HEK293T (cell line): ENCODE measurements around the gene CNPY3.
"Not testable (repeated sequence)": the region's sequence is repeated elsewhere in the genome, so short reads cannot be mapped to it uniquely, and the experiment has no call there.

Experiments used
- CTCF ChIA-PET: fragments of 350-600 bp; formaldehyde crosslinking; extraction: SDS; loops from one replicate; lab custom pipeline; 2021; ENCODE audit warnings: antibody characterized with exemption, inconsistent platforms; lab: Yijun Ruan, JAX
- POLR2A ChIA-PET: fragments of 350-600 bp; formaldehyde crosslinking; extraction: SDS; loops from one replicate; lab custom pipeline; 2020; ENCODE audit warnings: antibody characterized with exemption, inconsistent platforms; lab: Yijun Ruan, JAX
- DNase-seq: peaks from one replicate; pipeline ENCODE4 v3.0.0; 2012; ENCODE audit warnings: mixed read lengths; ENCODE audit errors: extremely low spot score
- ARNT ChIP-seq: fragments of 450-650 bp; IDR thresholded peaks from 2 replicates; pipeline ENCODE4 v1.6.1; 2017; ENCODE audit warnings: mild to moderate bottlenecking
- BHLHE40 ChIP-seq: fragments of 450-650 bp; IDR thresholded peaks from 2 replicates; pipeline ENCODE4 v1.6.1; 2016; ENCODE audit warnings: mild to moderate bottlenecking, moderate library complexity, borderline replicate concordance
- CTBP1 ChIP-seq: fragments of 450-650 bp; IDR thresholded peaks from 2 replicates; pipeline ENCODE4 v1.6.1; 2016; ENCODE audit warnings: borderline replicate concordance
- ELF4 ChIP-seq: fragments of 450-650 bp; IDR thresholded peaks from 2 replicates; pipeline ENCODE4 v1.6.1; 2017; ENCODE audit warnings: antibody characterized with exemption
- FOXA1 ChIP-seq: fragments of 450-650 bp; IDR thresholded peaks from 2 replicates; pipeline ENCODE4 v1.6.1; 2016; ENCODE audit warnings: mild to moderate bottlenecking
- FOXK2 ChIP-seq: fragments of 450-650 bp; IDR thresholded peaks from 2 replicates; pipeline ENCODE4 v1.6.1; 2016; ENCODE audit warnings: mild to moderate bottlenecking
- FOXM1 ChIP-seq: fragments of 450-650 bp; IDR thresholded peaks from 2 replicates; pipeline ENCODE4 v1.6.1; 2017; ENCODE audit warnings: mild to moderate bottlenecking, borderline replicate concordance
- HDGF ChIP-seq: fragments of 450-650 bp; IDR thresholded peaks from 2 replicates; pipeline ENCODE4 v1.6.1; 2017; ENCODE audit warnings: antibody characterized with exemption, borderline replicate concordance
- L3MBTL2 ChIP-seq: fragments of 450-650 bp; conservative IDR thresholded peaks from 2 replicates; pipeline ENCODE4 v1.6.1; 2016; ENCODE audit warnings: mild to moderate bottlenecking
- LEF1 ChIP-seq: fragments of 450-650 bp; IDR thresholded peaks from 2 replicates; pipeline ENCODE4 v1.6.1; 2017; ENCODE audit warnings: mild to moderate bottlenecking, borderline replicate concordance
- NFRKB ChIP-seq: fragments of 450-650 bp; IDR thresholded peaks from 2 replicates; pipeline ENCODE4 v1.6.1; 2016; ENCODE audit warnings: mild to moderate bottlenecking, moderate library complexity
- PKNOX1 ChIP-seq: fragments of 450-650 bp; IDR thresholded peaks from 2 replicates; pipeline ENCODE4 v1.6.1; 2016
- SP1 ChIP-seq: fragments of 450-650 bp; IDR thresholded peaks from 2 replicates; pipeline ENCODE4 v1.6.1; 2017
- SUZ12 ChIP-seq: fragments of 450-650 bp; IDR thresholded peaks from 2 replicates; pipeline ENCODE4 v1.6.1; 2016; ENCODE audit warnings: mild to moderate bottlenecking
- TARDBP ChIP-seq: fragments of 450-650 bp; IDR thresholded peaks from 2 replicates; pipeline ENCODE4 v1.6.1; 2016
- ZNF384 ChIP-seq: fragments of 450-650 bp; IDR thresholded peaks from 2 replicates; pipeline ENCODE4 v1.6.1; 2016

The CNPY3 gene

GRCh38 chr6:42890311-42891198, 38.7 kb upstream of the CNPY3 start:
- TF ChIP-seq ELF4 (peak; percentile 91), BHLHE40 (peak; percentile 53; the same call in 1 of the 2 replicates), CTBP1 (no peak), L3MBTL2 (peak; percentile 71), ARNT (no peak), SP1 (no peak), FOXM1 (no peak; the same call in 1 of the 2 replicates), FOXK2 (no peak), LEF1 (no peak), TARDBP (no peak), SUZ12 (no peak), ZNF384 (no peak), PKNOX1 (peak; percentile 28; the same call in 1 of the 2 replicates), FOXA1 (no peak), NFRKB (no peak)
- CTCF ChIA-PET, result interaction anchor here (1.3 kb wide), 1 partner anchor 229 kb away, joined by 4 read pairs; no protein-coding TSS in a partner anchor
- POLR2A ChIA-PET, result interaction anchor here (0.9 to 3.6 kb wide), 2 partner anchors 10 to 39 kb away, joined by 3 to 15 read pairs; partner anchors contain the start of gene RPL7L1
- DNase-seq, result peak; percentile 86

- CTCF ChIA-PET, result interaction anchor here (1.3 kb wide), 1 partner anchor 229 kb away, joined by 4 read pairs; no protein-coding TSS in a partner anchor
- POLR2A ChIA-PET, result interaction anchor here (3.6 kb wide), 1 partner anchor 11 kb away, joined by 15 read pairs; the partner anchor contains the start of gene RPL7L1
- no peak for DNase-seq
- TF ChIP-seq TARDBP, result no peak
- TF ChIP-seq FOXA1, result no peak
- TF ChIP-seq HDGF, result no peak
- no peak for TF ChIP-seq CTBP1
- no peak for TF ChIP-seq SP1
Measured at GRCh38 chr6:42891199-42891722, 38.0 kb upstream of the CNPY3 start.

GRCh38 chr6:42894041-42894828, 35.0 kb upstream of the CNPY3 start:
- CTCF ChIA-PET, result interaction anchor here (0.6 kb wide), 1 partner anchor 12 kb away, joined by 8 read pairs; no protein-coding TSS in a partner anchor
- DNase-seq, result not testable (repeated sequence)
- POLR2A ChIA-PET, result interaction anchor here (1.3 kb wide), 1 partner anchor 15 kb away, joined by 3 read pairs; the partner anchor contains the start of gene RPL7L1

GRCh38 chr6:42896178-42896719, 33.0 kb upstream of the CNPY3 start:
- CTCF ChIA-PET, result interaction anchor here (1.0 kb wide), 1 partner anchor 19 kb away, joined by 5 read pairs; no protein-coding TSS in a partner anchor
- TF ChIP-seq ZNF384 (no peak), SUZ12 (no peak), BHLHE40 (no peak), ELF4 (no peak), LEF1 (no peak), NFRKB (no peak), ARNT (no peak), HDGF (no peak), FOXA1 (no peak), SP1 (no peak), FOXM1 (no peak), L3MBTL2 (no peak), TARDBP (no peak), PKNOX1 (no peak), CTBP1 (no peak), FOXK2 (no peak)
- no peak for DNase-seq
- POLR2A ChIA-PET, result no interaction called here

GRCh38 chr6:42898891-42899361, 30.4 kb upstream of the CNPY3 start:
- DNase-seq, result no peak
- TF ChIP-seq HDGF (no peak), L3MBTL2 (no peak), TARDBP (no peak), NFRKB (no peak), BHLHE40 (no peak), ELF4 (no peak), PKNOX1 (no peak), SP1 (no peak), LEF1 (no peak), ZNF384 (no peak), CTBP1 (no peak), FOXK2 (no peak), SUZ12 (no peak), FOXM1 (no peak), FOXA1 (no peak), ARNT (no peak)
- CTCF ChIA-PET, result interaction anchor here (1.0 kb wide), 2 partner anchors 48 to 79 kb away, joined by 3 to 4 read pairs; no protein-coding TSS in a partner anchor
- POLR2A ChIA-PET, result no interaction called here
